Body of pancreas (tissue), 4 donors: Measurements from ENCODE around the gene PRR9.

Source experiments
- POLR2A ChIP-seq, 3 donors: fragments of 450-650 bp; IDR thresholded peaks; one replicate each; pipeline ENCODE4 v1.6.1; 2016; ENCODE audit warnings: antibody characterized with exemption in 3 of 3, mild to moderate bottlenecking in 2 of 3
- TF ChIP-seq, protein P1 (sequence below), 7 experiments: fragments of 450-650 bp in 4 of 7; fragments of 200-600 bp in 3 of 7; sonication (generic) in 3 of 7; IDR thresholded peaks; one replicate each; pipeline ENCODE4 v1.5.1; 2016 to 2019; ENCODE audit warnings: antibody characterized with exemption in 7 of 7

DNA sequence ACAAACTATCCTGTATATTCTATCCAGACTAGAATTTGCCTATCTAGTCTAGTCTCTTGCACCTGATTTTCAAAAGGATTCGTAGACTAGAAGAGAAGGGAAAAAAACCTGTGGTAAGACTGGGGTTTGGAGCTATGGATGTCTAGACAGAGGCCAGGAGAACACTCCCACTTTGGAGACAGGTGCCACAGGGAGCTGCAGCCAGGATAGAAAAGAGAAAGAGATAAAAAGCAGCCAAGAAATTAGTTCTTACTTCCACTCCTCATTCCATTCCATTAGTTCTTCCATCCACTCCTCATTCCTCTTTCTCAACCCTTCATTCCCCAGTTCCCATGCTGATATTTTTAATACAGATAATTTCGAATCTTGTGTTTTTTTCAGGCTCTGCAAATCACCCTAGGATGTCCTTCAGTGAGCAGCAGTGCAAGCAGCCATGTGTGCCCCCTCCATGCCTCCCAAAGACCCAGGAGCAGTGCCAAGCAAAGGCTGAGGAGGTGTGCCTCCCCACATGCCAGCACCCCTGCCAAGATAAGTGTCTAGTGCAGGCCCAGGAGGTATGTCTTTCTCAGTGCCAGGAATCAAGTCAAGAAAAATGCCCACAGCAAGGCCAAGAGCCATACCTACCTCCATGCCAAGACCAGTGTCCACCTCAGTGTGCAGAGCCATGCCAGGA is 496 bp downstream of the PRR9 start:
- no peak for TF ChIP-seq POLR2A (IDR thresholded peaks at IDR 0.05)
- TF ChIP-seq, protein P1, sequence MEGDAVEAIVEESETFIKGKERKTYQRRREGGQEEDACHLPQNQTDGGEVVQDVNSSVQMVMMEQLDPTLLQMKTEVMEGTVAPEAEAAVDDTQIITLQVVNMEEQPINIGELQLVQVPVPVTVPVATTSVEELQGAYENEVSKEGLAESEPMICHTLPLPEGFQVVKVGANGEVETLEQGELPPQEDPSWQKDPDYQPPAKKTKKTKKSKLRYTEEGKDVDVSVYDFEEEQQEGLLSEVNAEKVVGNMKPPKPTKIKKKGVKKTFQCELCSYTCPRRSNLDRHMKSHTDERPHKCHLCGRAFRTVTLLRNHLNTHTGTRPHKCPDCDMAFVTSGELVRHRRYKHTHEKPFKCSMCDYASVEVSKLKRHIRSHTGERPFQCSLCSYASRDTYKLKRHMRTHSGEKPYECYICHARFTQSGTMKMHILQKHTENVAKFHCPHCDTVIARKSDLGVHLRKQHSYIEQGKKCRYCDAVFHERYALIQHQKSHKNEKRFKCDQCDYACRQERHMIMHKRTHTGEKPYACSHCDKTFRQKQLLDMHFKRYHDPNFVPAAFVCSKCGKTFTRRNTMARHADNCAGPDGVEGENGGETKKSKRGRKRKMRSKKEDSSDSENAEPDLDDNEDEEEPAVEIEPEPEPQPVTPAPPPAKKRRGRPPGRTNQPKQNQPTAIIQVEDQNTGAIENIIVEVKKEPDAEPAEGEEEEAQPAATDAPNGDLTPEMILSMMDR (IDR thresholded peaks at IDR 0.05), result no peak
